GM18517 (cell line): Measurements from ENCODE around the gene RBBP7.
A peak's percentile ranks its signal among the peaks of the same experiment; 100 is the strongest.

Experiments
- ATAC-seq: cut with Tn5 transposase; IDR thresholded peaks from one replicate; pipeline ENCODE4 v1.9.1; 2021; ENCODE audit warnings: mild to moderate bottlenecking, moderate library complexity; ENCODE audit not compliant: unreplicated experiment

RBBP7 gene

DNA sequence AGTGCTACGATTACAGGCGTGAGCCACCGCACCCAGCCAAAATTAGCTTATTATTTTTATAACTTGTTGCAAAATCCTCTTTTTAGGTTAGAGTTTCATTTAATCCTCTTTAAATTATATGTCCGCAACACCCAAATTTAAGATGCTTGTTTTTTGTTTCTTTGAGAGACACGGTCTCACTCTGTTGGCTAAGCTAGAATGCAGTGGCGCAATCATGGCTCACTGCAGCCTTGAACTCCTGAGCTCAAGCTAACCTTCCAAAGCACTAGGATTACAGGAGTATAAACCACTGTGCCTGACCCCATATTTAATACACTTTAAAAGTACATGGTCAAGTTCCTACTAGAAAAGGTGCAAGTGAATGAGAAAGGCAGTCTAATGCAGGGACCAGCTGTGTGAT lies 2.2 kb downstream of the RBBP7 start:
- ATAC-seq: no peak

- ATAC-seq: no peak
Observed at GRCh38 chrX:16862829-16863228, 7.3 kb downstream of the RBBP7 start.

- ATAC-seq: no peak
Observed at GRCh38 chrX:16856744-16857143, 13.4 kb downstream of the RBBP7 start.

- ATAC-seq: peak; percentile 63
Observed at GRCh38 chrX:16856076-16856404, 14.1 kb downstream of the RBBP7 start.

DNA sequence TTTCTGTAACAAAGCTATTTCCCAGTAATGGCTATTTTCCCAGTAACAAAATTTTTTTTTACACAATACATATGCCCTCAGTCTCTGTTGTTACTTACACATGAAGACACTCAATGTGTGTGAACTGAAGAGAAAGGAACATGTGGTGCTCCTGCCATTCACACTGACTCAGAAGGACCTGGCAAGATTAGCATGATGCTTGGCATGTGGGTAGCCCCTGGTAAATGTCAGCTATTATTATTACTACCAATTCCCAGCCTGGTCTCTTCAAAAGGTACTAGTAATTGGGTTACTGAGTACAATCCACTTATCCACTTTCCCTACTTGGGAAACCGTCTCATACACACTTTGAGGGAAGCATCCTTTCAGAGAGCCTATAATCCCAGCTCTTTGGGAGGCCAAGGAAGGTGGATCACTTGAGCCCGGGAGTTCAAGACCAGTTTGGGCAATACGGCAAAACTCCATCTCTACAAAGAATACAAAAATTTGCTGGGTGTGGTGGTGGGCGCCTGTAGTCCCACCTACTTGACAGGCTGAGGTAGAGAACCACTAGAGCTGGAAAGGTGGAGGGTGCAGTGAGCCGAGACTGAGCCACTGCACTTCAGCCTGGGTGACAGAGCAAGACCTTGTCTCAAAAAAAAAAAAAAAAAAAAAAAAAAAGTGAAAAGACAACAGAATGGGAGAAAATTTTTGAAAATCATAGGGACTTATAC lies 14.6 kb downstream of the RBBP7 start:
- peak; percentile 28 for ATAC-seq

- ATAC-seq: no peak
Observed at GRCh38 chrX:16853537-16853936, 16.6 kb downstream of the RBBP7 start.

- ATAC-seq: no peak
Observed at GRCh38 chrX:16852617-16853179, 17.5 kb downstream of the RBBP7 start.

DNA sequence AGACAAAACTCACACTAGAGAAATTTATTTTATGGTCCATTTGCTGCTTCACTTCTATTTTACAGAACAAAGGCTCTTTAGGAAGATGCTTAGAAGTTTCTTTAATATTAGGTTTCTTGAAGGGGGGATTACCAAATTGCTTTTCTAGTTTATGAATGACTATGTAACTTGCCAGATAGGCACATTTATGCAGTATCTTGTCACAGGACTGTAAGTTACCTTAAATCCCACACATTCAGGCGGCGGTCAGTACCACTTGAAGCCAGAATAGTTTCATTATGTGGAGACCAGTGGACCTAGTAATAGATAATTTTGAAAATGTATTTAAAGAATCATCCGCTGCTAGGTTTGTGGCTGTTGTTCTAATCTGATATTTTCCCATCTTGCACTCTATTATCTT lies 18.3 kb downstream of the RBBP7 start:
- ATAC-seq: no peak

- ATAC-seq: no peak
Observed at GRCh38 chrX:16851421-16851820, 18.7 kb downstream of the RBBP7 start.

GRCh38 chrX:16848541-16848940 lies 21.6 kb downstream of the RBBP7 start:
- ATAC-seq: no peak

GRCh38 chrX:16845686-16846085 lies 24.5 kb downstream of the RBBP7 start:
- ATAC-seq: no peak

GRCh38 chrX:16843208-16843909 lies 26.8 kb downstream of the RBBP7 start:
- no peak for ATAC-seq

DNA sequence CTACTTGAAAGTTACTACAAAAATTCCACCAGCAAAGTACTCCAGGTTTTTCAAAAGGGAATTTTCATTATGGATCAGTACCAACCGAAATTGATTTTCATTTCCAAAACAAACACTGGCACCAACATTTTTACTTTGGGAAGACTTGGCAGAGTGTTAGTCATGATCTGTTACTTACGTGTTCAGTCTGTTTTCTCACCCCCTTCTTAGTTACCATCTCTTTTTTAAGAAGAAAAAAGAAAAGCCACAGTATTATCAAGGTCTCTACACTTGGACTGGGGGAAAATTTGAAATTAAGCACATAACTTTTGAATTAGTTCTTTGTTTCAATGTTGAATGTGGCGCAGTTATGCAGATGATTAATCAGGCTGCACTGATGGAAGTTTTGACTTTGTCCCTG lies 27.5 kb downstream of the RBBP7 start:
- no peak for ATAC-seq

- ATAC-seq: no peak
Observed at GRCh38 chrX:16839852-16840460, 30.2 kb downstream of the RBBP7 start.

GRCh38 chrX:16839219-16839851 lies 30.8 kb downstream of the RBBP7 start:
- no peak for ATAC-seq

DNA sequence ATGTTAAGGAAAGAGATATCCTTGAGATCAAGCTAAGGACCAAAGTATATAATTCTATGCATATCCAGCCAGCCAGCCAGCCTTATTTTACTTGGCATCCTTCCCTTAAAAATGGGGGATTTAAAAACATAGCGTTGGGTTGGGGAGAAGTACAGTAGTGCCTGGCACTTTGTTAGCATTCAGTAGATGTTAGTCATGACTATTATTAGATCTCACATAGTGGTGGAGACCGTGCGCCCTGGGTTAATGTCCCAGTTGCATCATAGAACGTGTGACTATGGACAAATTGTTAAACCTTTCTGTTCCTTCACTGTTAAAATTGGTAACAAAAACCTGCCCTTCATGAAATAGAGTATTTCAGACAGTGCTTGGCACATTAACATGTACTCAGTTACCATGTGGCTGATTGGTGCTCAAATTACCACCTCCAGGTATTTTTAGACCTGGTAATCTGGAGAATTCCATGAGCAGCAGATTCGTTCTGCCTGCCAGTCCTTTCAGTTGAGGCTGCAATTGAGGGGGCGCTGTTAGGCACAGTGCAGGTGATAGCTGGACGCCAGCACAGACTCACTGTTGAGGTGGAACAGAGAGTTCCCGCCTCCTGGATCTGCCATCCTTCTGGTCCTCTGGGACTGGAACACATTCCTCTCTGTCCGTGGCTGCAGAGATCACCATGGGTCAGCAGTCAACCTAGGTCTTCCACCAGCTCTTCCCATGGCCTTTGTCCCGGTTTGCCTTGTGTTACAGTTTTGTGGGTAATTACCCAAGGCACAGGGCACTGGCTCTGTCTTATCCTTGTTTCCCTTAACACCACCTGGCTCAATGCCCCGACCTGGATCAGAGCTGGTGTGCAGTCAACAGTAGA lies 31.7 kb downstream of the RBBP7 start:
- ATAC-seq: no peak

DNA sequence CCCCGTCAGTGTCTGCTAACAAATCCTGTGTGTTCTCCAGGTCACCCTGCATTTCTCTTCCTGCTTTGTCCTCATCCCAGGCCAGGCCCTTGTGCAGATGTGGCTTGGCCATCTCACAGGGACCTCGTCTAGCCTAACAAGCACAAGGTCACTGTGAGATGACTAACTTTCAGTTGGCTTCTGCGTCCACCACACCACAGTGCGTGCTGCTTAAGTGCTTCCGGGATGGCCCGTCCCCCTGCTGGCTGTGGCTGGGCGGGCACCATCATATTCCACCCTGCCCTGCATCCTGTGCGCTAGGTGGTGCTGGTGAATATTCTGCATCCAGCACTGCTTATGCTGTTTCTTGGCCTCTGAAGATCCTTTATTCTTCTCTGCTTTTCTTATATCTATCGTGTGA lies 33.8 kb downstream of the RBBP7 start:
- no peak for ATAC-seq

GRCh38 chrX:16834806-16835205 lies 35.4 kb downstream of the RBBP7 start:
- no peak for ATAC-seq

GRCh38 chrX:16832301-16832700 lies 37.9 kb downstream of the RBBP7 start:
- no peak for ATAC-seq

DNA sequence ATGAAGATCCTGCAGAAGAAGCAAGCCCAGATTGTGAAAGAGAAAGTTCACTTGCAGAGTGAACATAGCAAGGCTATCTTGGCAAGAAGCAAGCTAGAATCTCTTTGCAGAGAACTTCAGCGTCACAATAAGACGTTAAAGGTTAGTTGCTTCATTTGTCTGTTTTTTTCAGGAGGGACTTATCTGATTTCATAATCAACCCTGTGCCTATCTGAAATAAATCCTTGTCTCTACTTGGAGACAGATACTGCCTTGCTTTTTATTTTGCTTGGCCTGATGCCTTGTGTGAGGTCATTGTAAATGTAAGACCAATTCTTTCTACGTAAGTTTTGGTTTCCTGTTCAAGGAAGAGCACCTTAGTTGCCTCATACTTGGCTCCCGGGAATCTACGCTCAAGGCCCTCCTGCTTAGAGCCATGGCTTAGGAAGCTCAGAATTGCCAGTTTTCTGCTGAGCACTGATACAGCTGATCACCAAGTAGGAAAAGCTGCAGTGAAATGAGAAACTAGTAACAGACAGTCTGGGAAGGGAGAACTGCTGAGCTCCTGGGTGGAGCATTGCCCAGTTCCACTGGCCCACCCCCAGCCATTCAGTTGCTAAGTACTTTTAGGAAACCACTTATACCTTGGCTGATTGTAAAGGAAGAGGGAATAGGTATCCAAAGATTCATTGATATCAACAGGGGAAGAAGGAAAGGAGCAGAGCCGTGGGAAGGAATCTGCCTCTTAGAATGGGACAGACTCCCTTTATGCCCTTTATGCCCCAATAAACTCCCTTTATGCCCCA lies 41.8 kb downstream of the RBBP7 start:
- ATAC-seq: no peak
